HG03575 (cell line): Measurements from ENCODE around the gene BPIFB2.

Source experiments
- ATAC-seq: cut with Tn5 transposase; IDR thresholded peaks from one replicate; pipeline ENCODE4 v1.9.1; 2021; ENCODE audit not compliant: unreplicated experiment, insufficient number of reproducible peaks, low FRiP score; ENCODE audit errors: extremely low read depth

Gene BPIFB2

DNA sequence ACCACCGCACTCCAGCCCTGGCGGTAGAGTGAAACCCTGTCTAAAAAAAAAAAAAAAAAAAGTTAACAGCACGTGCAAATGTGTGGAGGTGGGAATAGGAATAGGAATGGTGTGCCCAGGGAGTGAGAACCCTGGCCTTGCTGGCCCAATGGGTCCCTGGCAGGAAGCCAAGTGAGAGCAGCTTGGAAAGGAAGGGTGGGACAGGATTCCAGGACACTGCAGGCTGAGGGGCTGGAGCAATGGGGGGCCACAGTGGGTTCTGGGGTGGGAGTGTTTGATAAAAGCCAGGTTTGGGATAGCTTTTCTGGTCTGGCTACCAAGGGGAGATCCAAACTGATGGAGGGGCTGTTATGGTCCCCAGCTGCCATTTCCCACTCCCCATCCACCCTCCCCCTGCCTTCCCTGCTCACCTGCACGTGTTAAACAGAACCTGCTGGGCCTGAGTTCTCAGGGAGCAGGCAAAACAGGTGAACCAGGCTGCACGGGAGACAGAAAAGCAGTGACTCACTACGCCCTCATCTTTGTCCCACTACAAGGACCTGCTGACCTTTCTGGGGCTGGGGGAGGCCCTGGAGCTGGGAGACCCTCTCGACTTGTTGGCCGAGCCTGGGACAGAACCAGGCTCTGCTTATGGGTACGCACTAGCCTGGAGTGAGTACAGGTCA lies 6.6 kb upstream of the BPIFB2 start:
- ATAC-seq = no peak

DNA sequence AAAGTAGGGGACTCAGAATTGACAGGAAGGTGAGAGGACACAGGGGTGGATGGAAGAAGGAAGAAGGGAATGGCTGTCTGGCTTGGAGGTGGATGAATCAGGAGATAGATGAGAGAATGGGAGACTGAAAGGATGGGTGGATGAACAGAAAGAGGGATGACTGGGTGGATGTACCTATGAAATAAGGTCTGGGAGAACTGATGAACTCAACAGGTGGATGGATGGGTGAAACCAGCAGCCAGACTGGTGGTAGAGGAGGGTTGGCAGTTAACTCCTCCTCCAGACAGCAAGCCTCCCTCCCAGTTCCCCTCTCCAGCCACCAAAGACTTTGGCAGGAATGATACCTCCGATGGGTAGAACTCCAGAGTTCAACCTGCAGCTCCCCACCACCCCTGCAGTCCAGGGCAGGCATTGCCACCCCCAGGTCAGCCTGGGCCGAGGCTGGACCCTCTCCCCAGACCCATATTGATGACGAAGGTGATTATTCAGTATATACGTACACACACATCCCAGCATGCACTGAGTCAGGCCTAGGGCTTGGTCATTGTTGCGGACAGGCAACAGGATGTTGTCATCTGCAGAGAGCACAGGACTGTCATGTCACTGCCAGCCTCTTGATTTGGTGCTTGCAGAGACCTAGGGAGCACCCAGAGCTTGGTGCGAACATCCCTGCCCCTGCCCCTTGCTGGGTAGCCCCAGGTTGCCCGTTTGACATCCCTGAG lies 5.3 kb upstream of the BPIFB2 start:
- ATAC-seq = no peak

DNA sequence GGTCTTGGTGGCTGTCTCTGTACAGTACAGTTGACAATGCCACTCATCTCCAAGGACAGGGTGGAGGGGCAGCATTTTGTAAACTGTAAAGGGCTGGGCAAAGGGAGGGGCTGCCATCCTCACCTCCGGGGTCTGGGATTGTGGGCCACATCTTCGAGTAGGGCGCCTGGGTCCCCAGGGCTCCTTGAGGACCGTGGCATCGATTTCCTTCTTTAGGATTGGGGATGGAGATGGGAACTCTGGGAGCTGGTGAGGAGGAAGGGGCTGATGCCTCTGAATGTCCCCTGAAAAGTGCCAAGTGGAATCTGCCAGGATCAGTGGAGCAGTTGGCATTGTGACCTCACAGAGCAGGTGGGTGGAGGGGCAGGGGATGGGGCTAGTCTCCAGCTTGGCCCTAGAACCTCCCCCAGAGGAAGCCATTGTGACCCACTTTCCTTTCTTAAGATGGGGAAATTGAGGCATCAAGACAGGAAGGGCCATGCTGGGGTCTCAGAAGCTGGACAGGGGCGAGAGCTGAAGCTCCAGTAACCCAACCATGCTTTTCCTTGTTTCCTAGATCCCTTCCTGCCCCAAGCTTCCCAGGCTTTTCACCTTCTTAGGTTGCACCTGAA lies 3.3 kb upstream of the BPIFB2 start, which contains the start of gene SUN5:
SUN5 (minus strand) TSS at position 293 of the 611 bp plus-strand sequence; CDS start at position 200, 93 bp downstream.
- no peak for ATAC-seq

DNA sequence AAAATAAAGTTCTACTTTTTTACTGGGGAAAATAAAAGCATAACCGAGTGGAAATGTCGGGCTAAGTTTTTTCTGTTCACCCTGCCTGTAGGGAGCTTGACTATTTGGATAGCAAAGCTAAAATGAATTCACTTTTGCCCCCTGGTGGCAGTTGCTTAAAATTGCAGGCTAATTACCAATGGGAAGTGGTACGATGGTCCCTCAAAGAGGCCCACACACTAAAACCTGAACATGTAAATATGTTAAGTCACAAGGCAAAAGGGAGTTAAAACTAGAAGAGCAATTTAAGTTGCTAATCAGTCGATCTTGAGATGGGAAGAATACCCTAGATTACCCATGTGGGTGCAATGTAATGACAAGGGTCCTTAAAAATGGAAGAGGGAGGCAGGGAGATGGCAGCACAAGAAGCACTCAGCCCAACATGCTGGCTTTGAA lies 2.4 kb upstream of the BPIFB2 start:
- no peak for ATAC-seq

DNA sequence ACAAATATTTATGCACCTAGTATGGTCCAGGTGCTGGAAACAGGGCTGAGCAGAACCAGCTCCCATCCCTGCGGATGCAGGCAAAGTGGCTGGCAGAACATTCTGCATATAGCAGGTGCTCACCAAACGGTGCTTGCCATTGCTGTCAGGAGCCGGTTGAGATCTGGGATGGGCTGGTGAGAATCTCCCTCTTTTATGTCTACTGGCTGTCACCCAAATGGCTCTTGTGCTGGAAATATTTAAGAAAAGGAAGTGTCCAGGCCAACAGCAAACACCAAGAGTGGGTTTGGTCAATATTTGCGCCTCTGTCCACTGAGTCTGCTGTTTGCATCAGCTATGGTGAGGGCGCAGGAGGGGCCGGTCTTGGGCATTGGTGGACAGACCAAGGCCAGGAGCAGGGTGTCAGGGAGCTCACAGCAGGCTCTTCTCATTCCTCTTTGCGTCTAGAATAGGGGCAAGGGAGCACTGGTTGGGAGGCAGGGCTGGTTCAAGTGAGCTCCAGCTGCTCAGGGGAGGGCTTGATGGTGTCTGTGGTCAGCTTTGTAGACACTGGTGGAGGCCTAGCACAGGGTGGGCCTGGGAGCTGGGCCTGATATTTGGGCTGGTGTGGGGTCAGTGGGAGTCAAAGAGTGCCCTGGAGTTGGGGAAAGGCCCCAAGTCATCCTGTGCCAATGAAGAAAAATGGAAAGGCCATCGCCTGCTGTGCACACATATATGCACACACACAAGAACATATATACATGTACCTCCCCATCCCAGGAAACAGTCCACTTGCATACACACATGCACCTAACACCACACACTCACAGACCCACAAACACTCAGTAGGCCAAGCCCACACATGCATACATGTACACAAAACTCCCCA lies 1.4 kb upstream of the BPIFB2 start:
- ATAC-seq = no peak

DNA sequence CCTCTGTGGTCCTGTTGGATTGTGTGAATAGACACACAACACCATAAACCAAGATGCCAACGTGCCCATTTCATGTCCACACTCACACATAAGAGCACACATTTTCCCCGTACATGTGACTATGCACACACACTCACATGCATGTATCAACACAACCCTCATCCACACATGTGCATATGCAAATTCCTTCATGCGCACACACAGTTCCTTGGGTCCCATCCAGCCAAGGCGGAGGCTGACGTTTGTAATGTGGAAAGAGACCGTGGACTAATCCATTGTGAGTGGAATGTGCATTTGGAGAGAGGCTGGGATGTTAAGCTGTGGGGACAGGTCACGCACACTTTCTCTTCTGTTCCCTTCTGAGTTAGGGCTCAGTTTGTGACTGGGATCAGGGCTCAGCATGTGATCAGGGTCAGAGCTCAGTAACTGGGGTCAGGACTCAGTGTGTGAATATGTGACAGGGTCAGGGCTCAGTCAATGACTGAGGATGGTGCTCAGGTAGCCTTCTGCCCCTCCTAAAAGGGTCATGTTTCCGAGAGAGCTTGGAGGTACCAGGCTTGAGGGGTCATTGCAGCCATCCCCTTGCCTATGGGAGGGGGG lies 628 bp upstream of the BPIFB2 start:
- ATAC-seq = no peak

DNA sequence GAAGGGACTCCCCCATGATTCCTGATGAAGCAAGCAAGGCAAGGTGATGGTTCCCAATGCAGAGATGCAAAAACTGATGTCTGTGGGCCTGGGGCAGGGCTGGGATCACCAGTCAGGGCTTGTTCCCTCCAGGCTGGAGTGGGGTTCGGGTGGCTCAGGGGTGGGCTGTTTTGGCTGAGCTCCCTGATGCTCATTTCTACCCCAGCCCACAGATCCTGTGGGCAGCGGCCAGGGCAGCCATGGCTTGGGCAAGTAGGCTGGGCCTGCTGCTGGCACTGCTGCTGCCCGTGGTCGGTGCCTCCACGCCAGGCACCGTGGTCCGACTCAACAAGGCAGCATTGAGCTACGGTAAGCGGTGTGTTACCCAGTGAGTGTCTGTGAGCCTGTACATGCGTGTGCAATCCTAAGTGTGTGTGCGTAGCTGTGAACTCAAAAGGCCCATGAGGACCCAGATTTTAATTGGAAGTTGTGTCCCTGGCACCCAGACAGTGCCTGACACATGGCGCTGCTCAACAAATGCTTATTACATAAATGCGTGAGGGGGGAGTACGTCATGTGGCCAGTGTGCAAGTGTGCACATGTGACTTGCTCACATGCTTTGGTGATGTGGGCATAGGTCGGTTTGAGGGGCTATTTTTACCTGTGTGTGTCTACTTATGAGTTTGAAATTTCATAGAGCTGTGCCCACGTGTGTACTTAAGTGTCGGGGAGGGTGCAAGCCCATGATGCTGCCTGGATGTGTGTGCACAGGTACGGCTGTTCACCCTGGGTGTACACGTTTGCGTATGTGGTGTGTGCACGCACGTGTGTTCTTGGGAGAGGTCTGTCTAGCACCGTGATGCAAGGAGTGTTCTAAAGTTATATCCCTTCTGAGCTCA lies 1.1 kb downstream of the BPIFB2 start:
- ATAC-seq = no peak

DNA sequence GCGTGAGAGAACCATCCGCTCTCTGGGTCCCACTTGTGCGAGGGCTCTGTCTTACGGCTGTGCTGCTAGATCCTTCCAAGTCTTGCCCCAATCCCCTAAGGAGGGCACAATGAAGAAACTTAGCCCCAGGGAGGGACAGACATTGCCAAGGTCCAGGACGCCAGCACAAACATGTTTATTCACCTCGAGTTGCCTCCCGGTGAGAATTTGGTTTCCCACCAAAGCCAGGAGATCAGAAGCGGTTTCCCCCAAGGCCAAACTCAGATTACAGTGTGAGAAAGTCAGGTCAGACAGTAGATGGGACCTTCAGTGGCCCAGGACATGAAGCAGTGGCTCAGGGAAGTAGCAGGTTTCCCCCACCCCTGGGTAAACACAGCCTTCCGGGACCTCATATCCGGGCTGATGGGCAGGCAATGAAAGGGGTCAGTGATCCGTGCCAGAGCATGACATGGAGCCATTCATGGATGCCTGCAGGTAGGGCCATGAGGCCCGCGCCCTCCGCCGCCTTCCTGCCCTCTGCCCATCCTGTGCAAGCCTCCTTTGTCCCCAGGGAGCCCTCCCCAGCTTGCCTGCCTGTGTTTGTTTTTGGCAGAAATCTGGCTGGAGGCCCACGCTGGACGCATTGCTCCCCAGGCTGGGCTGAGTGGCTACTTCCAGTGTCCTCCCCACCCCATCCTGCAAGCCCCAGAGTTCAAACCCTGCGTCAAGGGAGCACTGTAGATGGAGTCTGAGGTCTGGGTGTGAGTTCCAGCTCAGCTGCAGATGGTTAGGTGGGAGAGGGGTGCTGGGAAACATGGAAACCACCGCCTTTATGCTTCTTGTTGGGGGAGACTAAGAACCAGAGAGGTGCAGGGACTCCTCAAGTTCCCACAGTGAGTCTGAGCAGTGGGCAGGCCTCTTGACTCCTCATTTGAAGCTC lies 2.0 kb downstream of the BPIFB2 start:
- no peak for ATAC-seq

DNA sequence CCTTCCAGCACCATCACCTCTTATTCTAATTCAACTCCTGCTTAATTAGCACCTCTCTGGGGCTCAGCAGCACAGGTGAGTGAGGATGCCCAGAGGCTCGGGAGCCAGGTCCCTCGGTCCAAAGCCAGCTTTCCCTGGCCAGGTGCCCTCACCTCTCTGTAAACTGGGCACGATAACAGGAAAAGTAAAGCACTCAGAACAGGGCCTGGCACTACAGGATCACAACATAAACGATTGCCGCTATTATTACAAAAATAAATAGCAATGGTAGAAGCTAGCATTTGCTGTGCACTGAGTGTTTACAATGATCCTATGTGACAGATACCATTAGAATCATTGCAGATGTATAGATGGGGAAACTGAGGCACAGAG lies 2.6 kb downstream of the BPIFB2 start:
- no peak for ATAC-seq

DNA sequence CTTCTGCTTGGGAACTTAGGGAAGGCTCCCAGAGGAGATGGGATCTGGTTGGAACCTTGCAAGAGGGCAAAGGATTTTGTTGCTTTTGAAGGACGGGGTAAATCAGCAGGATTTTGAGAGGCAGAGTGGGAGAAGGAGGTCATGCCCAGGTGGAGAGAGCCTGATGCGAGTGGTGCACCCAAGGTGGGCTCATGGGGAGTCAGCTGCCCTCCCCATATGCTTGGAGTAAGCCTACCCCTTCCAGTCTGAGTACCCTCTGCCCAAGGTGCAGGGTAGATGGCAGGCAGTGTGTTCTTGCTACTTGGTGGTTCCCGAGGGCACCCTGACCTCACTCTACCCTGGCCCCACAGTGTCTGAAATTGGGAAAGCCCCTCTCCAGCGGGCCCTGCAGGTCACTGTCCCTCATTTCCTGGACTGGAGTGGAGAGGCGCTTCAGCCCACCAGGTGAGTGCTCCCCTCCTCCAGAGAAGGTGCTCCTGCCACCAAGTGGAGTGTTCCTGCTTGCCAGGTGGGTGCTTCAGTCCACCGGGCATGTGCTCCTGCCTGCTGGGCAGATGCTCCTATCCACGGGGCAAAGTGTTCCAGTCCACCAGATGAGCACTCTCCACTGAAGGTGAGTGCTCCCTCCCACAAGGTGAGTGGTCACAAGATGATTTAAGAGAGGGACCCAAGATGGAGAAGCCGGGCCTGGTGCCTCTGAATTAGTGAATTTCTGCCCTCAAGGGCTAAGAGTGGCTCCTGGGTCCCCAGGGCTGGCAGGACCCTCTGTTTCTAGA lies 3.4 kb downstream of the BPIFB2 start:
- no peak for ATAC-seq

DNA sequence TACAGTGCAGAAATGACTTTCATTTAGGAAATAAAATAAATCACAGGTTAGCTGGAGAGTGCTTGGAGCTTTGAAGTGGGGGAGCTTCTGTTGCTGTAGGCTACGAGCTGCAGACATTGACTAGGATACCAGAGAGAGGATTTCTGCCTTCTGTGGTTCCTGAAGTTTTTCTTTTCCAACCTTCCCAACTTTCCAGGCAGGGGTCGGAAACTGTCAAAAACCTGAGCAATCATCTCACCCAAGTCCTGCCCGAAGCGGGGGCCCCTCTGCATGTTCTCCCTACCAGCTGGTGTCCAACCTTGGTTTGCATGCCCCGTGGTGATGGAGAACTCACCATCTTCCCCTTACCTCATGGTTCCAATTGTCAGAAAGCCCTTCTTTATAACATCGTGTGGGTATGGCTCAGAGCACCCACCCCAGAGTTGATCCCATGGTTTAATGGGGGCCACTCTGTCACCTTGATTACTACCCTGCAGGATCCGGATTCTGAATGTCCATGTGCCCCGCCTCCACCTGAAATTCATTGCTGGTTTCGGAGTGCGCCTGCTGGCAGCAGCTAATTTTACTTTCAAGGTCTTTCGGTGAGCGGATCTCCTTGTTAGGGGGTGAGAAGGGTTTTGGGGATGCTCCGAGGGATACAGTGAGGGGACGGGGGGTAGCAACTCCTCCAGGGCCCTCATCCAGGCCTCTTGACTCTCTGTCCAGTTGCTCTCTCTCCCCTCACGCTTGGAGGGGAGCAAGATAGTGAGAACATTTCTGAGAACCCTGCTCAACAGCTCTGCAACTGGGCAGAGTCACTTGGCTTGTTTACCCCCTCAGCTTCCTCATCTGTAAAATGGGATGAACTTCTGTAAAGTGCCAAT lies 5.1 kb downstream of the BPIFB2 start:
- ATAC-seq = no peak

DNA sequence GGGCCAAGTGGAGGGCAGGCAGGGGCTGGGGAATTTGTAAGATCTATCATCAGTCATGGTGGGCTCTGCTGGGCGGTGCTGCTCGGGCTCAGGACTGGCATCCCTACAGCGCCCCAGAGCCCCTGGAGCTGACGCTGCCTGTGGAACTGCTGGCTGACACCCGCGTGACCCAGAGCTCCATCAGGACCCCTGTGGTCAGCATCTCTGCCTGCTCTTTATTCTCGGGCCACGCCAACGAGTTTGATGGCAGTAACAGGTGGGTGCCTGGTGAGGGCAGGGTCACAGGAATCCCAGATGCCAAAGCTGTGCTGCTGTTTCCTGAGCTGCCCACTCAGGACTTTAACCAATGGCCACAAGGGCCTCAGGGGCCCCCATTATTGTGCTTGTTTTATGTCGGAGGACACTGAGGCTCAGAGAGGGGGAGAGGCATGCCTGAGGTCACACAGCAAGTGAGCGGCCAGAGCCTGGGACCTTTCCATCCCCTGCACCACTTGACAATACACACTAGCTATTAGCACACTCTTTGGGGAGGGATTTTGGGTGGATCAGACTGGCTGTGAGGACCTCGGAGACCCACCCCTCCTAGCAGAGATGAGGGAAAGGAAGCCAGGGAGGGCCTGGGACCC lies 6.3 kb downstream of the BPIFB2 start:
- no peak for ATAC-seq

DNA sequence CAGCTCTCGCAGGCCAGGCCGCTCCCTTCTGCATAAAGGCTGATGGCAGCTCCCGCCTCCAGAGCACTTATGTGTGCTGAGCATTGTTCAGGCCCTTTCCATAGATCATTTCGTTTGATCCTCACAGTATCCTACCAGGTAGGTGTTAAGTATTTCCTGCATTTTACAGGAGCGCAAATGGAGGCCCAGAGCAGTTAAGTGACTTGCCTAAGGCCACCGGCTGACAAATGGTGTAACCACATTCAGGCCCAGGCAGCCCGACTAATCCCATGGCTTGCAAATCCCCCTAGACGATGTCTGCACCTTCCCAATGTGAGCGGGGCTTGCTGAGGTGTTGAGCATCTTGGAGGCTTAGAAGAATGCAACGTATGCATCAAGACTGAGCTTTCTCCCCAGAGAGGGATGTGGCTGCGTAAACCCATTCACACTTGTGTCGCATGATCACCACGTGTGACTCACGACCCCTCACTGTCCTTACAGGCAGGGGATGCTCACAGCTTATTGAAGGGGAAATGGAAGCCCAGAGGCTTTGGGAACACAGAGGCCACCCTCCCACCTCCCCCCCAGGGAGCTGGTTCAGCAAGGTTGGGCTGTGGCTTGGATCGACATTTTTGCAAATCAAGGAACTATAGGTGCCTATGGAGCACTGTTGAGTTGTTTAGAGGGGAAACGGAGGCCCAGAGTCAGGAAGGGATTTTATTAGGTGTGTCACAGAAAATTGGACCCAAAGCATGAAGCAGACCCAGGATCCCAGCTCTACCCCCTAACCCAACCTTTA lies 7.0 kb downstream of the BPIFB2 start:
- ATAC-seq = no peak

DNA sequence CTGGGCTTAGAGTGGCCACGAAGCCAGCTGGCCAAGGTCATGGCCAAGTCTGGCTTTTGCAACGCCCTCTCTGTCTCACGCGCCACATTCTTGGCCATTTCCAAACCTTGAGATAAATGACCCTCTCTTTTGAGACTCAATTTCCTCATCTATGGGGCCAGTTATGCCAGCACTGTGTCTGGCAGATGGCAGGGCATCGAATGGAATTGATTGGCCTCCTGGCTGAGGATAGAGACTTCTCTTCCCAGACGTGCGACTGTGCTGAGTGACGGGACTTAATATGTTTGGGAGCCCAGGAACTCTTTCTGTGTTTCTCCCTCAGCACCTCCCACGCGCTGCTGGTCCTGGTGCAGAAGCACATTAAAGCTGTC lies 7.6 kb downstream of the BPIFB2 start:
- ATAC-seq = no peak
